ENCODE measurements around the gene FOXO3.

Gene FOXO3

GRCh38 chr6:108555399-108556052, 5.2 kb upstream of the FOXO3 start:
- POLR2A ChIA-PET = no interaction called here
- DNase-seq (ENCODE audit: extremely low spot score) = no peak
- TF ChIP-seq CTCF (IDR thresholded peaks at IDR 0.05; ENCODE audit: control extremely low read depth, extremely low read depth, low read depth, missing control alignments) = no peak
- CTCF ChIA-PET = interaction anchor here (1.0 to 3.7 kb wide), 3 partner anchors 14 to 517 kb away, joined by 3 to 21 read pairs (median 5); no protein-coding TSS in a partner anchor

- POLR2A ChIA-PET = no interaction called here
- TF ChIP-seq CTCF (IDR thresholded peaks at IDR 0.05; ENCODE audit: control extremely low read depth, extremely low read depth, low read depth, missing control alignments) = no peak
- CTCF ChIA-PET = interaction anchor here (1.6 to 3.7 kb wide), 3 partner anchors 10 to 517 kb away, joined by 4 to 21 read pairs (median 5); no protein-coding TSS in a partner anchor
- no peak for DNase-seq (ENCODE audit: extremely low spot score)
Measured at GRCh38 chr6:108556250-108556649, 4.5 kb upstream of the FOXO3 start.

GRCh38 chr6:108556866-108557493, 3.7 kb upstream of the FOXO3 start:
- CTCF ChIA-PET = interaction anchor here (1.4 to 3.7 kb wide), 5 partner anchors 11 to 516 kb away, joined by 3 to 21 read pairs (median 4); no protein-coding TSS in a partner anchor
- DNase-seq (ENCODE audit: extremely low spot score) = no peak
- TF ChIP-seq CTCF (IDR thresholded peaks at IDR 0.05; ENCODE audit: control extremely low read depth, extremely low read depth, low read depth, missing control alignments) = no peak
- POLR2A ChIA-PET = no interaction called here

- POLR2A ChIA-PET = interaction anchor here (0.6 to 2.0 kb wide), 4 partner anchors 9 to 317 kb away, joined by 3 to 9 read pairs (median 4); no protein-coding TSS in a partner anchor
- TF ChIP-seq CTCF (IDR thresholded peaks at IDR 0.05; ENCODE audit: control extremely low read depth, extremely low read depth, low read depth, missing control alignments) = no peak
- peak; percentile 37 for DNase-seq (ENCODE audit: extremely low spot score)
- CTCF ChIA-PET = interaction anchor here (1.0 to 3.7 kb wide), 6 partner anchors 11 to 336 kb away, joined by 3 to 21 read pairs (median 4); no protein-coding TSS in a partner anchor
Measured at GRCh38 chr6:108557494-108558371, 3.0 kb upstream of the FOXO3 start.

GRCh38 chr6:108558372-108559096, 2.2 kb upstream of the FOXO3 start:
- TF ChIP-seq CTCF (IDR thresholded peaks at IDR 0.05; ENCODE audit: control extremely low read depth, extremely low read depth, low read depth, missing control alignments) = no peak
- POLR2A ChIA-PET = interaction anchor here (0.5 to 2.0 kb wide), 6 partner anchors 8 to 536 kb away, joined by 3 to 9 read pairs (median 4); partner anchors contain the start of gene SESN1
- CTCF ChIA-PET = interaction anchor here (1.0 to 3.7 kb wide), 5 partner anchors 10 to 335 kb away, joined by 3 to 21 read pairs (median 3); no protein-coding TSS in a partner anchor
- peak; percentile 84 for DNase-seq (ENCODE audit: extremely low spot score)
